Neural cell (in vitro differentiated cells): Measurements from ENCODE around the gene ADARB1. TPM values are rescaled to one million over a fixed set of nuclear protein-coding genes. Genes with fewer than 3 reads are reported as not detected.

Source experiments
- H2AFZ ChIP-seq: fragments of 200-600, 300-800 bp; sonication (generic), shearing (Covaris generic); 2 replicates; pipeline ENCODE4 v1.6.0; 2014; ENCODE audit warnings: low read depth, mild to moderate bottlenecking, antibody characterized with exemption, low read length, moderate library complexity
- H3F3A ChIP-seq: fragments of 200-600 bp; shearing (Covaris generic); 2 replicates; pipeline ENCODE4 v1.6.1; 2016; ENCODE audit warnings: mild to moderate bottlenecking, moderate library complexity, mixed read lengths, antibody characterized with exemption, low read length; ENCODE audit not compliant: insufficient read depth, poor library complexity, severe bottlenecking
- H3K27ac ChIP-seq: fragments of 200-600, 300-800 bp; sonication (generic), shearing (Covaris generic); 2 replicates; pipeline ENCODE4 v1.5.1; 2014; ENCODE audit warnings: mild to moderate bottlenecking, low read length, moderate library complexity
- H3K27me3 ChIP-seq: fragments of 300-800, 200-600 bp; sonication (generic), shearing (Covaris generic); 2 replicates; pipeline ENCODE4 v1.6.0; 2014; ENCODE audit warnings: mild to moderate bottlenecking, low read depth, low read length, moderate library complexity; ENCODE audit not compliant: insufficient read depth
- H3K36me3 ChIP-seq: fragments of 300-800, 200-600 bp; sonication (generic), shearing (Covaris generic); 2 replicates; pipeline ENCODE4 v1.5.1; 2014; ENCODE audit warnings: mild to moderate bottlenecking, antibody characterized with exemption, low read length, moderate library complexity; ENCODE audit not compliant: insufficient read depth
- H3K4me2 ChIP-seq: fragments of 300-800, 200-600 bp; sonication (generic), shearing (Covaris generic); 2 replicates; pipeline ENCODE4 v1.6.0; 2014; ENCODE audit warnings: mild to moderate bottlenecking, low read length
- H3K4me3 ChIP-seq: fragments of 300-800, 200-600 bp; sonication (generic), shearing (Covaris generic); 2 replicates; pipeline ENCODE4 v1.5.1; 2014; ENCODE audit warnings: mild to moderate bottlenecking, low read length, moderate library complexity
- H3K79me2 ChIP-seq: fragments of 200-600 bp; shearing (Covaris generic); replicated peaks from 2 replicates; pipeline ENCODE4 v1.6.0; 2014; ENCODE audit warnings: mild to moderate bottlenecking, low read length, moderate library complexity; ENCODE audit not compliant: insufficient read depth
- H3K9ac ChIP-seq: fragments of 300-800, 200-600 bp; sonication (generic), shearing (Covaris generic); 2 replicates; pipeline ENCODE4 v1.6.1; 2016; ENCODE audit warnings: mild to moderate bottlenecking, low read length, mixed read lengths
- H3K9me2 ChIP-seq: fragments of 200-600 bp; shearing (Covaris generic); 2 replicates; pipeline ENCODE4 v1.6.1; 2016; ENCODE audit warnings: mild to moderate bottlenecking, low read length, mixed read lengths; ENCODE audit not compliant: insufficient read depth
- H3K9me3 ChIP-seq: fragments of 200-600, 300-800 bp; sonication (generic), shearing (Covaris generic); 2 replicates; pipeline ENCODE4 v1.6.1; 2016; ENCODE audit warnings: mild to moderate bottlenecking, mixed run types, low read length, moderate library complexity, mixed read lengths
- H4K20me1 ChIP-seq: fragments of 200-600 bp; shearing (Covaris generic); 2 replicates; pipeline ENCODE4 v1.6.1; 2016; ENCODE audit warnings: mild to moderate bottlenecking, mixed run types; ENCODE audit not compliant: insufficient read depth
- CTCF ChIP-seq: fragments of 450-650 bp; IDR thresholded peaks from 2 replicates; pipeline ENCODE4 v1.5.1; 2014; ENCODE audit warnings: antibody characterized with exemption, mild to moderate bottlenecking, moderate library complexity; ENCODE audit not compliant: poor library complexity, severe bottlenecking
- EP300 ChIP-seq: fragments of 450-650 bp; conservative IDR thresholded peaks from 2 replicates; pipeline ENCODE4 v1.6.1; 2014; ENCODE audit warnings: antibody characterized with exemption, mild to moderate bottlenecking, moderate library complexity; ENCODE audit not compliant: poor library complexity, severe bottlenecking
- EZH2 ChIP-seq: fragments of 200-600, 300-800 bp; shearing (Covaris generic), sonication (generic); IDR thresholded peaks from 2 replicates; pipeline ENCODE4 v1.6.1; 2014; ENCODE audit warnings: antibody characterized with exemption, low read length, borderline replicate concordance, mild to moderate bottlenecking; ENCODE audit not compliant: insufficient read depth, poor library complexity, severe bottlenecking
- MXI1 ChIP-seq: fragments of 450-650 bp; conservative IDR thresholded peaks from 2 replicates; pipeline ENCODE4 v1.6.1; 2014; ENCODE audit warnings: antibody characterized with exemption, mild to moderate bottlenecking; ENCODE audit not compliant: poor library complexity, severe bottlenecking
- POLR2AphosphoS5 ChIP-seq: IDR thresholded peaks from 2 replicates; pipeline ENCODE4 v1.6.1; 2012
- RAD21 ChIP-seq: fragments of 450-650 bp; conservative IDR thresholded peaks from 2 replicates; pipeline ENCODE4 v1.6.1; 2014; ENCODE audit warnings: antibody characterized with exemption, mild to moderate bottlenecking, moderate library complexity
- SMC3 ChIP-seq: fragments of 450-650 bp; conservative IDR thresholded peaks from 2 replicates; pipeline ENCODE4 v1.6.1; 2014; ENCODE audit warnings: antibody characterized with exemption, mild to moderate bottlenecking, moderate library complexity; ENCODE audit not compliant: poor library complexity
- TAF1 ChIP-seq: IDR thresholded peaks from 2 replicates; pipeline ENCODE4 v1.6.1; 2012; ENCODE audit warnings: low read depth
- polyA plus RNA-seq: library from polyadenylated mRNA; depleted of rRNA; stranded (reverse); fragments of >200 nt; gene quantifications from 2 replicates; pipeline ENCODE4 v1.2.3, GENCODE V29; 2014
- TF ChIP-seq, protein P1 (sequence below): IDR thresholded peaks from 2 replicates; pipeline ENCODE4 v1.6.1; 2012; ENCODE audit warnings: borderline replicate concordance

Gene ADARB1
- polyA plus RNA-seq, 1 donor from 2014 or later = 8.9 TPM

- H3K27me3 ChIP-seq = no peaks in the 10 kb centered on the region
- no peaks in the 10 kb centered on the region for H4K20me1 ChIP-seq
- H3F3A ChIP-seq = no peaks in the 10 kb centered on the region
- no peaks in the 10 kb centered on the region for H3K79me2 ChIP-seq
- H3K36me3 ChIP-seq = no peaks in the 10 kb centered on the region
- H3K9ac ChIP-seq = no peak overlapping the region
- TF ChIP-seq RAD21 = no peak
- no peak for TF ChIP-seq EZH2
- no peak for TF ChIP-seq EP300
- no peak for TF ChIP-seq MXI1
- no peak for TF ChIP-seq POLR2AphosphoS5
- no peak for TF ChIP-seq CTCF
- TF ChIP-seq TAF1 = no peak
- TF ChIP-seq, protein P1, sequence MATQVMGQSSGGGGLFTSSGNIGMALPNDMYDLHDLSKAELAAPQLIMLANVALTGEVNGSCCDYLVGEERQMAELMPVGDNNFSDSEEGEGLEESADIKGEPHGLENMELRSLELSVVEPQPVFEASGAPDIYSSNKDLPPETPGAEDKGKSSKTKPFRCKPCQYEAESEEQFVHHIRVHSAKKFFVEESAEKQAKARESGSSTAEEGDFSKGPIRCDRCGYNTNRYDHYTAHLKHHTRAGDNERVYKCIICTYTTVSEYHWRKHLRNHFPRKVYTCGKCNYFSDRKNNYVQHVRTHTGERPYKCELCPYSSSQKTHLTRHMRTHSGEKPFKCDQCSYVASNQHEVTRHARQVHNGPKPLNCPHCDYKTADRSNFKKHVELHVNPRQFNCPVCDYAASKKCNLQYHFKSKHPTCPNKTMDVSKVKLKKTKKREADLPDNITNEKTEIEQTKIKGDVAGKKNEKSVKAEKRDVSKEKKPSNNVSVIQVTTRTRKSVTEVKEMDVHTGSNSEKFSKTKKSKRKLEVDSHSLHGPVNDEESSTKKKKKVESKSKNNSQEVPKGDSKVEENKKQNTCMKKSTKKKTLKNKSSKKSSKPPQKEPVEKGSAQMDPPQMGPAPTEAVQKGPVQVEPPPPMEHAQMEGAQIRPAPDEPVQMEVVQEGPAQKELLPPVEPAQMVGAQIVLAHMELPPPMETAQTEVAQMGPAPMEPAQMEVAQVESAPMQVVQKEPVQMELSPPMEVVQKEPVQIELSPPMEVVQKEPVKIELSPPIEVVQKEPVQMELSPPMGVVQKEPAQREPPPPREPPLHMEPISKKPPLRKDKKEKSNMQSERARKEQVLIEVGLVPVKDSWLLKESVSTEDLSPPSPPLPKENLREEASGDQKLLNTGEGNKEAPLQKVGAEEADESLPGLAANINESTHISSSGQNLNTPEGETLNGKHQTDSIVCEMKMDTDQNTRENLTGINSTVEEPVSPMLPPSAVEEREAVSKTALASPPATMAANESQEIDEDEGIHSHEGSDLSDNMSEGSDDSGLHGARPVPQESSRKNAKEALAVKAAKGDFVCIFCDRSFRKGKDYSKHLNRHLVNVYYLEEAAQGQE = no peak
- TF ChIP-seq SMC3 = no peak
- H3K27ac ChIP-seq = no peak overlapping the region
- H2AFZ ChIP-seq = no peak overlapping the region
- no peak overlapping the region for H3K4me2 ChIP-seq
- H3K9me3 ChIP-seq = no peaks in the 10 kb centered on the region
- H3K9me2 ChIP-seq = no peaks in the 10 kb centered on the region
- no peak overlapping the region for H3K4me3 ChIP-seq
Measured at GRCh38 chr21:45097827-45098387, 23.5 kb downstream of the ADARB1 start.

DNA sequence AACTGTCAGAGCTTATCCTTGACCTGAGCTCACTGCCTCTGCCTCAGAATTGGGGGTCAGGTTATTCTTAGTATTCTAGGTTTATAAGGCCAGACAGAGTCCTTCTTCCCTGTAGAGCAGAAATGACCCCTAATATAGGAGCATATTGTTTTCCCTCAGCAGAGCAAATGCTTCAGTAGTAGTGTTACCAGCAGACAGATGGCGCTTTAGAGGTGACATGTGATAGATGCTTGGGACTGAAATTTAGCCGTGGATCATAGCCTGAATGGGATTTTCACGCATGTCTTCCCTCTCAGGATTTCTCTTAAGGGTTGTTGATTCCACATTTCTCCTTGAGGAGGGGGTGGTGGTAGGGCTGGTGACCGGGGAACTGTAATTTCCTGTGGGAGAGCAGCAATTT, 24.5 kb downstream of the ADARB1 start:
- Histone ChIP-seq H3K4me3 (no peak overlapping the region), H3K9me3 (no peaks in the 10 kb centered on the region), H3K4me2 (no peak overlapping the region), H3K9me2 (no peaks in the 10 kb centered on the region), H3K9ac (no peak overlapping the region), H3K27me3 (no peaks in the 10 kb centered on the region), H3K27ac (no peak overlapping the region), H3K36me3 (no peaks in the 10 kb centered on the region), H4K20me1 (no peaks in the 10 kb centered on the region), H3K79me2 (no peaks in the 10 kb centered on the region), H2AFZ (no peak overlapping the region), H3F3A (no peaks in the 10 kb centered on the region)
- TF ChIP-seq RAD21 (no peak), CTCF (peak; percentile 38), MXI1 (no peak)
